HG02610 (cell line): ENCODE data around the gene SCFD2.
"Not testable (repeated sequence)": the region's sequence is repeated elsewhere in the genome, so short reads cannot be mapped to it uniquely, and the experiment has no call there.

Experiments used
- ATAC-seq: cut with Tn5 transposase; IDR thresholded peaks from one replicate; pipeline ENCODE4 v1.9.1; 2021; ENCODE audit warnings: mild to moderate bottlenecking, moderate library complexity; ENCODE audit not compliant: unreplicated experiment

The SCFD2 gene

GRCh38 chr4:53267026-53267425, 98.8 kb downstream of the SCFD2 start:
- ATAC-seq: no peak

DNA sequence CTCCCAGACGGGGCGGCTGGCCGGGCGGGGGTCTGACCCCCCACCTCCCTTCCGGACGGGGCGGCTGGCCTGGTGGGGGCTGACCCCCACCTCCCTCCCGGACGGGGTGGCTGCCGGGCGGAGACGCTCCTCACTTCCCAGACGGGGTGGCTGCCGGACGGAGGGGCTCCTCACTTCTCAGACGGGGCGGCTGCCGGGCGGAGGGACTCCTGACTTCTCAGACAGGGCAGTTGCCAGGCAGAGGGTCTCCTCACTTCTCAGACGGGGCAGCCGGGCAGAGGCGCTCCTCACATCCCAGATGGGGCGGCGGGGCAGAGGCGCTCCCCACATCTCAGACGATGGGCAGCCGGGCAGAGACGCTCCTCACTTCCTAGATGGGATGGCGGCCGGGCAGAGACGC, 109.9 kb downstream of the SCFD2 start:
- ATAC-seq: not testable (repeated sequence)

DNA sequence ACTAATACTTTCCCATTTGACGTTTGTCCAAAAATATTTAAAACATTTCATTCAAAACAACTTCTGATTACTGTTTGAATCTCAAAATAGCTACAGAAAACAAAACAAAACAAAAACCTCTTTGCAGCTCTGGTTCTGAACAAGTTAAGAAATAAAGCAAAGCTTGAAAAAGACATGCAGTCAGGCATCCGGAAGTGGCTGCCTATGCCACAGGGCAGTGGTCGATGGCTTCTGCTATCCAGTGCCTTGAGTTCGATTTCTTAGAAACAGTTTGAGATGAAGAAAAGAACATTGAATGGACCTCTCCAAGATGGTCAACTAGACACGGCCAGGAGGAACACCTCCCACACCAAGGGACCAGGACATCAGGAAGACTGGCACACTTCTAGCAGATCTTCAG, 125.3 kb downstream of the SCFD2 start:
- ATAC-seq: no peak

DNA sequence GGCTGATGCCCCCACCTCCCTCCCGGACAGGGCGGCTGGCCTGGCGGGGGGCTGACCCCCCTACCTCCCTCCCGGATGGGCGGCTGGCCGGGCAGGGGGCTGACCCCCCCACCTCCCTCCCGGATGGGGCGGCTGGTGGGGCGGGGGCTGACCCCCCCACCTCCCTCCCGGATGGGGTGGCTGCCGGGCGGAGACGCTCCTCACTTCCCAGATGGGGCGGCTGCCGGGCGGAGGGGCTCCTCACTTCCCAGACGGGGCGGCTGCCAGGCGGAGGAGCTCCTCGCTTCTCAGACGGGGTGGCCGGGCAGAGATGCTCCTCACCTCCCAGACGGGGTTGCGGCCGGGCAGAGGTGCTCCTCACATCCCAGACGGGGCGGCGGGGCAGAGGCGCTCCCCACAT, 127.5 kb downstream of the SCFD2 start:
- not testable (repeated sequence) for ATAC-seq

- not testable (repeated sequence) for ATAC-seq
Observed at GRCh38 chr4:53237811-53238210, 128.1 kb downstream of the SCFD2 start.

DNA sequence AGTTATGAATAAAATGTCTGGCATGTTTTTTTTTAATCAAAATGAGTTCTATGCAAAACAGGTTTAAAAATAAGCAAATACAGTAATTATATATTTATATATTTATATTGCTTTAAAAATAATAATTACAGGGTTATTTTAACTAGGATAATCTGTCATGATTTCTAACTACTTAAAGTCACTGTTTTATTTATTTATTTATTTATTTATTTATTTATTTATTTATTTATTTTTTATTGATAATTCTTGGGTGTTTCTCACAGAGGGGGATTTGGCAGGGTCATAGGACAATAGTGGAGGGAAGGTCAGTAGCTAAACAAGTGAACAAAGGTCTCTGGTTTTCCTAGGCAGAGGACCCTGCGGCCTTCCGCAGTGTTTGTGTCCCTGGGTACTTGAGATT, 129.2 kb downstream of the SCFD2 start:
- ATAC-seq: not testable (repeated sequence)

- ATAC-seq: peak; percentile 95
Observed at GRCh38 chr4:53235547-53235946, 130.3 kb downstream of the SCFD2 start.

GRCh38 chr4:53234669-53235068, 131.2 kb downstream of the SCFD2 start:
- ATAC-seq: no peak

- no peak for ATAC-seq
Observed at GRCh38 chr4:53234111-53234510, 131.8 kb downstream of the SCFD2 start.

- ATAC-seq: no peak
Observed at GRCh38 chr4:53233114-53233795, 132.6 kb downstream of the SCFD2 start.

GRCh38 chr4:53232371-53232770, 133.5 kb downstream of the SCFD2 start:
- ATAC-seq: no peak

DNA sequence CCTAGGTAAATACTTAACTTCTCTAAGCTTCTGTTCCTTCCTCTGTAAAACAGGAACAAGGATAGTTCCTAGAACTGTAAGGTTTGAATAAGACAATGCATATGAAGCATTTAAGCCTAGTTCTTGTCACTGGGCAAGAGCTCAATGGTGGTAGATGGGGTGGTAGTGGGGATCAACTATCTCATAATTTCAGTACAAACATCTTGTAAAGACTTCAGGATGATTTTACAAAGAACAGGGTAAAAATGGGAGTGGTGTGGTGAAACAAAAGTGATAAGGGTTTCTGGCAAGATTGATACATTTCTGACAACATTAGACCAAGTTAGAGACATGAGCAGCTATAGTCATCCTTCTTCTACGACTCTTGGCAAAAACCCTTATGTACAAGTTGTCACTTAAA, 137.8 kb downstream of the SCFD2 start:
- ATAC-seq: no peak

- no peak for ATAC-seq
Observed at GRCh38 chr4:53227451-53227850, 138.4 kb downstream of the SCFD2 start.

DNA sequence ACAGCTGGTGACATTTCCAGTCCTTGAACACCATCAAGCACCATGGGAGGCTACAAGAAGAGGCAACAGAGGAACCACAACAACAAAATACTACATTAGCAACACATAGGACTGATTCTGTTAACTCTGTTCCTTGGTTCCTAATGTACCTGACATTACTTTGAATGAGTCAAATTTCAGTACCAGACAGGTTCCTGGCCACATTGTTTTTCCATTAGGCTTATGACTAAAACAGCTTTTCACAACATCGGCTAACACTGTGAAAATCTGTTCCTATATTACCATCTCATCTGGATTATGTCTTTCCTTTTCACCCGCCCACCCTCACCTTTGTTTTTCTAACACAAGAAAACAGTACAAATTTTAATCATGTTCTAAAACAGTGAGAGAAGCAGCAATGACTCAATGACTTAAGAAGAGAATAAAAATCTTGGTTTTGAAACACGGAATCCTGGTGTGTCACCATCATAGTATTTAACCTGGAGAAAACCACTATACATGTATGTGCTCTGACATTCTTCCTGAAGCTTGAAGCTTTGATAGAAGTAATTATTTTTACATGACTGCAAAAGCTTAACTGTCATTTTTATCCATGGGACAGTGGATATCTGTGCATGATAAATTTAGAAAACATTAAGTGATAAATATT, 143.9 kb downstream of the SCFD2 start:
- no peak for ATAC-seq

DNA sequence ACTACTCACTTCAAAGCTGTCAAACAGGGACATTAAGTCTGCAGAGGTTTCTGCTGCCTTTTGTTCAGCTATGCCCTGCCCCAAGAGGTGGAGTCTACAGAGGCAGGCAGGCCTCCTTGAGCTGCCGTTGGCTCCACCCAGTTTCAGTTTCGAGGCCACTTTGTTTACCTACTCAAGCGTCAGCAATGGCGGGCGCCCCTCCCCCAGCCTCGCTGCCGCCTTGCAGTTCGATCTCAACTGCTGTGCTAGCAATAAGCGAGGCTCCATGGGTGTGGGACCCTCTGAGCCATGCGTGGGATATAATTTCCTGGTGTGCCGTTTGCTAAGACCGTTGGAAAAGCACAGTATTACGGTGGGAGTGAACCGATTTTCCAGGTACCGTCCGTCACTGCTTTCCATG, 146.7 kb downstream of the SCFD2 start:
- ATAC-seq: not testable (repeated sequence)

DNA sequence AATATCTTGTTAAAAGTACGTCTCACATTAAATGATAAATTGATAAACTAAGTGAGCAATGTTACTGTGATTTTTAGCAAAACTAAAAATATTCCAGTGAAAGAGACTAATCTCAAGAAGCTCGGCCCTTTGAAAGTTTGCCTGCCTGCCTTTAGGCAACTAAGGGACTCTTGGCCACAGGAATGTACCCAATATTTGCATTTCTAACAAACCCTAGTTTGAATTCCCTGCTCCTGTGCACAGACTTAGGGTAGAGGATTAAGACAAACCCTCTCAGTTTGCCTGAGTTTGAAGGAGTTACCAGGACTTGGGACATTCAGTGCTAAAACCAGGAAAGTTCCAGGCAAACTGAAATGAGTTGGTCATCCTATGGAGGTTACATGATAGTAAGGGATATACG, 157.1 kb downstream of the SCFD2 start:
- no peak for ATAC-seq

DNA sequence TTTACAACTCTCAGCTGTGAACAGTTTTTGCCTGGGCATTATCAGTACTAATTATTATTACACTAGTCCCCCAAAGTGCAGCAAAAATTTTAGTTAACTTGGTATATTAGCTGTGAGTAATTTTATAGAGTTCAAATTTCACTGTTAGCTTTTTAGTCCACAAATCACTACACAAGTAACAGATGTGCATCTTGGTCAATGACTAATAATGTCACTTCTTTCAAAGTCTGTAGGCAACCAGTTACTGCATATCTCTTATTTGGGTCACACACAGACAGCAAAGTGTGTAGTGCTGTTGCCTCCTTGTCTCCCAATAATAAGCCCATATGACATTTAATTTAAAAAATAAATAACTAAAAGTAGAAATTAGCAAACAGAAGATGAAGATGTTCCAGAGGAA, 159.9 kb downstream of the SCFD2 start:
- ATAC-seq: peak; percentile 72

GRCh38 chr4:53199356-53199755, 166.5 kb downstream of the SCFD2 start:
- ATAC-seq: no peak

- ATAC-seq: no peak
Observed at GRCh38 chr4:53197772-53198142, 168.1 kb downstream of the SCFD2 start.

- peak; percentile 58 for ATAC-seq
Observed at GRCh38 chr4:53196882-53197771, 168.7 kb downstream of the SCFD2 start.

GRCh38 chr4:53195815-53196661, 169.8 kb downstream of the SCFD2 start:
- ATAC-seq: no peak
